Measurements from ENCODE around the gene ASB13.

DNA sequence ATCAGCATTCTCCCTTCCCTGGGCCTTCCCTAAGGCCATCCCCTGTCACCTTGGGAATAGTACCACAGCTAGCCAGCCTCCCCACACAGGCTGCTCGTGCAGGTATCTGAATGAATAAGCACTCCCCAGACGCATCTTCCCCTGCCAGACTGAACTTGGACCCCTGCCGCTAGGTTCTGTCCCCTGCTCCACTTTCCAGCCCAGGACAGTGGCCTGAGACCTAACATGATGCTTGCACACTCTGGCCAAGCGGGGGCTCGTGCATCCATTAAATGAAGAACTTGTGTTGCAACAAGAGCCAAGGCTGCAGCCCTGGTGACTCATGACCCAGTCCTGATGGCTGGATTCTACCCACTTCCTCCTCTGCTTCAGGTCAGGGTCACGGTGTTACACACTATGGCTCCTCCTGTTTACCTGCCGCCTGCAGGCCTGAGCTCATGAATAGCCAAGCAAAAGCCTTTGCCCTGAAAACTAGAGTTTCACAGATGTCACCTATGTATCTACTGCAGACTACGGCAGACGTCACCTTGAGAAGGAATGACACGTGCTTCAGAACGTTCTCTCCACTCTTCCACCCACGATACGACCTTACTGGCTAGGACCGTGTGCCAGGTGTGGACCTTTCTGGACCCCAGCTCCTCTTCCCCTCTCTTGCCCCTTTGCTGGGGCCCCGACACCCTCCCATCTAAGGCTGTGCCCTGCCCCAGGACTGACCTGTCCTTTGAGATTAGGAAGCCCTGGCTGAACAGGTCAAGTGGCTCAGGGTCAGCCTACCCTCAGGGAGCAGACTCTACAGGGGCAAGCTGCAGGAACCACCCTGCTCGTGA lies 6.5 kb downstream of the ASB13 start:
- TF ChIP-seq RAD21 (conservative IDR thresholded peaks at IDR 0.05) (no peak), EZH2 (IDR thresholded peaks at IDR 0.05; ENCODE audit: borderline replicate concordance, insufficient read depth, low read length, poor library complexity, severe bottlenecking) (no peak), EP300 (conservative IDR thresholded peaks at IDR 0.05; ENCODE audit: poor library complexity, severe bottlenecking) (no peak)
- TF ChIP-seq, protein P1, sequence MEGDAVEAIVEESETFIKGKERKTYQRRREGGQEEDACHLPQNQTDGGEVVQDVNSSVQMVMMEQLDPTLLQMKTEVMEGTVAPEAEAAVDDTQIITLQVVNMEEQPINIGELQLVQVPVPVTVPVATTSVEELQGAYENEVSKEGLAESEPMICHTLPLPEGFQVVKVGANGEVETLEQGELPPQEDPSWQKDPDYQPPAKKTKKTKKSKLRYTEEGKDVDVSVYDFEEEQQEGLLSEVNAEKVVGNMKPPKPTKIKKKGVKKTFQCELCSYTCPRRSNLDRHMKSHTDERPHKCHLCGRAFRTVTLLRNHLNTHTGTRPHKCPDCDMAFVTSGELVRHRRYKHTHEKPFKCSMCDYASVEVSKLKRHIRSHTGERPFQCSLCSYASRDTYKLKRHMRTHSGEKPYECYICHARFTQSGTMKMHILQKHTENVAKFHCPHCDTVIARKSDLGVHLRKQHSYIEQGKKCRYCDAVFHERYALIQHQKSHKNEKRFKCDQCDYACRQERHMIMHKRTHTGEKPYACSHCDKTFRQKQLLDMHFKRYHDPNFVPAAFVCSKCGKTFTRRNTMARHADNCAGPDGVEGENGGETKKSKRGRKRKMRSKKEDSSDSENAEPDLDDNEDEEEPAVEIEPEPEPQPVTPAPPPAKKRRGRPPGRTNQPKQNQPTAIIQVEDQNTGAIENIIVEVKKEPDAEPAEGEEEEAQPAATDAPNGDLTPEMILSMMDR (IDR thresholded peaks at IDR 0.05; ENCODE audit: poor library complexity, severe bottlenecking), result no peak
